A549 (cell line): ENCODE results near the gene PLCB1. TPM values are rescaled to one million over a fixed set of nuclear protein-coding genes. Genes with fewer than 3 reads are reported as not detected.
A peak's percentile ranks its signal among the peaks of the same experiment; 100 is the strongest.

Experiments
- ATAC-seq, 2 experiments: fragments of 200-7000 bp in 1 of 2; fragments of >200 bp in 1 of 2; cut with Nextera tagmentation in 1 of 2; cut with Tn5 transposase in 1 of 2; 3 replicates each; pipeline versions ENCODE4 v1.8.0 to v1.9.1; 2018 to 2020; ENCODE audit warnings: mild to moderate bottlenecking in 1 of 2, moderate library complexity in 1 of 2
- CTCF ChIA-PET: fragments of 300-600 bp; sonication (Branson Sonifier 250); formaldehyde crosslinking; extraction: SDS; loops from one replicate; lab custom pipeline; 2021; ENCODE audit warnings: antibody characterized with exemption, inconsistent platforms; lab: Yijun Ruan, JAX
- POLR2A ChIA-PET: fragments of 350-600 bp; formaldehyde crosslinking; extraction: SDS; loops from one replicate; lab custom pipeline; 2021; ENCODE audit warnings: antibody characterized with exemption, inconsistent platforms; lab: Yijun Ruan, JAX
- DNase-seq, 2 experiments: peaks; one replicate each; pipeline versions ENCODE4 v3.0.0 to v3.0.0-alpha.2; 2011 to 2016; ENCODE audit warnings: low read depth in 1 of 2, low spot score in 1 of 2
- FAIRE-seq: peaks from 2 replicates; lab custom pipeline; 2011; peaks lifted over from hg19 to GRCh38; lab: Jason Lieb, UNC
- H3K27ac ChIP-seq, 2 experiments: fragments of >200 bp; sonication (Bioruptor Twin); formaldehyde crosslinking; 3 replicates each; pipeline ENCODE4 v1.5.1; 2016 to 2017
- H3K4me1 ChIP-seq: fragments of >200 bp; sonication (Bioruptor Twin); formaldehyde crosslinking; 3 replicates; pipeline ENCODE4 v1.6.1; 2016
- H3K4me2 ChIP-seq: fragments of >200 bp; sonication (Bioruptor Twin); formaldehyde crosslinking; 3 replicates; pipeline ENCODE4 v1.6.1; 2016
- H3K4me3 ChIP-seq: fragments of >200 bp; sonication (Bioruptor Twin); formaldehyde crosslinking; 3 replicates; pipeline ENCODE4 v1.5.1; 2016
- H3K9me3 ChIP-seq: fragments of >200 bp; sonication (Bioruptor Twin); formaldehyde crosslinking; 3 replicates; pipeline ENCODE4 v1.6.1; 2016
- ATOH8 ChIP-seq: fragments of 250-450 bp; sonication (Bioruptor Pico); IDR thresholded peaks from 2 replicates; pipeline ENCODE4 v1.5.0; 2020; ENCODE audit warnings: low read depth, mild to moderate bottlenecking, moderate library complexity
- CBX8 ChIP-seq: fragments of 200-600 bp; sonication (generic); IDR thresholded peaks from 2 replicates; pipeline ENCODE4 v1.6.1; 2016
- CTCF ChIP-seq: fragments of >200 bp; sonication (Bioruptor Twin); formaldehyde crosslinking; IDR thresholded peaks from 3 replicates; pipeline ENCODE4 v1.5.1; 2016
- E2F6 ChIP-seq: IDR thresholded peaks from 2 replicates; pipeline ENCODE4 v1.6.1; 2012; ENCODE audit warnings: low read depth, borderline replicate concordance
- FOXS1 ChIP-seq: fragments of 250-450 bp; sonication (Bioruptor Pico); IDR thresholded peaks from 2 replicates; pipeline ENCODE4 v1.5.0; 2020; ENCODE audit warnings: mild to moderate bottlenecking, moderate library complexity
- HEYL ChIP-seq: fragments of 250-450 bp; sonication (Bioruptor Pico); IDR thresholded peaks from 2 replicates; pipeline ENCODE4 v1.8.0; 2021; ENCODE audit warnings: mild to moderate bottlenecking, moderate library complexity
- HOXB13 ChIP-seq: fragments of 250-450 bp; sonication (Bioruptor Pico); IDR thresholded peaks from 2 replicates; pipeline ENCODE4 v1.5.0; 2020; ENCODE audit warnings: low read depth, mild to moderate bottlenecking, moderate library complexity
- HOXB5 ChIP-seq: fragments of 250-450 bp; sonication (Bioruptor Pico); IDR thresholded peaks from 2 replicates; pipeline ENCODE4 v1.5.0; 2020; ENCODE audit warnings: mild to moderate bottlenecking, moderate library complexity
- JUNB ChIP-seq: fragments of >200 bp; sonication (Bioruptor Twin); formaldehyde crosslinking; IDR thresholded peaks from 2 replicates; pipeline ENCODE4 v1.6.1; 2016
- KDM1A ChIP-seq: fragments of 200-600 bp; sonication (generic); IDR thresholded peaks from 2 replicates; pipeline ENCODE4 v1.6.1; 2016; ENCODE audit warnings: low read depth, mild to moderate bottlenecking
- KDM5A ChIP-seq: fragments of 200-600 bp; sonication (generic); IDR thresholded peaks from 2 replicates; pipeline ENCODE4 v1.6.1; 2016; ENCODE audit warnings: antibody characterized with exemption, mild to moderate bottlenecking
- NFE2L2 ChIP-seq: fragments of 150-350 bp; conservative IDR thresholded peaks from 2 replicates; pipeline ENCODE4 v1.6.1; 2014; ENCODE audit warnings: low read length
- PHF8 ChIP-seq: fragments of 200-600 bp; sonication (generic); IDR thresholded peaks from 2 replicates; pipeline ENCODE4 v1.6.1; 2016; ENCODE audit warnings: low read depth, mild to moderate bottlenecking, antibody characterized with exemption, moderate library complexity, borderline replicate concordance
- RAD21 ChIP-seq, 2 experiments: fragments of >200 bp in 1 of 2; sonication (Bioruptor Twin) in 1 of 2; formaldehyde crosslinking in 1 of 2; IDR thresholded peaks in 1 of 2; conservative IDR thresholded peaks in 1 of 2; 2 replicates in 1 of 2; 3 replicates in 1 of 2; pipeline ENCODE4 v1.6.1; 2012 to 2018; ENCODE audit warnings: inconsistent platforms in 1 of 2
- RARB ChIP-seq: fragments of 250-450 bp; sonication (Bioruptor Pico); IDR thresholded peaks from 2 replicates; pipeline ENCODE4 v1.8.0; 2021; ENCODE audit warnings: mild to moderate bottlenecking, moderate library complexity
- RCOR1 ChIP-seq: fragments of 150-350 bp; IDR thresholded peaks from 2 replicates; pipeline ENCODE4 v1.6.1; 2014; ENCODE audit warnings: antibody characterized with exemption, low read length, low read depth
- RFX5 ChIP-seq: fragments of 450-650 bp; IDR thresholded peaks from 2 replicates; pipeline ENCODE4 v1.7.1; 2014; ENCODE audit warnings: antibody characterized with exemption, mild to moderate bottlenecking, moderate library complexity
- SMC3 ChIP-seq: fragments of >200 bp; sonication (Bioruptor Twin); formaldehyde crosslinking; IDR thresholded peaks from 3 replicates; pipeline ENCODE4 v1.6.1; 2018; ENCODE audit warnings: inconsistent platforms
- TFCP2L1 ChIP-seq: fragments of 250-450 bp; sonication (Bioruptor Pico); IDR thresholded peaks from 2 replicates; pipeline ENCODE4 v1.5.0; 2021; ENCODE audit warnings: mild to moderate bottlenecking
- TP53 ChIP-seq: fragments of 250-450 bp; sonication (Bioruptor Pico); IDR thresholded peaks from 2 replicates; pipeline ENCODE4 v1.5.0; 2021; ENCODE audit warnings: mild to moderate bottlenecking, moderate library complexity
- ZC3H11A ChIP-seq: fragments of 450-650 bp; IDR thresholded peaks from 2 replicates; pipeline ENCODE4 v1.6.1; 2014; ENCODE audit warnings: antibody characterized with exemption, mild to moderate bottlenecking
- ZFP36 ChIP-seq: fragments of 450-650 bp; IDR thresholded peaks from 2 replicates; pipeline ENCODE4 v1.6.1; 2014; ENCODE audit warnings: borderline replicate concordance; ENCODE audit not compliant: partially characterized antibody
- ZNF302 ChIP-seq: fragments of 250-450 bp; sonication (Bioruptor Pico); IDR thresholded peaks from 2 replicates; pipeline ENCODE4 v1.9.0; 2021; ENCODE audit warnings: inconsistent platforms, mild to moderate bottlenecking, moderate library complexity
- WGBS: methylation state at CpG from one replicate; pipeline ENCODE4 v1.1.6; 2017; ENCODE audit errors: missing lambda C conversion rate; 5-methylcytosine and 5-hydroxymethylcytosine counted together
- polyA plus RNA-seq, 4 experiments: library from polyadenylated mRNA; depleted of rRNA in 3 of 4; stranded (reverse); fragments of >200 nt; fragmentation: RNase III in 1 of 4; extraction: RNeasy Plus Mini Kit Qiagen cat#74134 plus additional on column Dnase treatment in 1 of 4; gene quantifications; 2 replicates in 3 of 4; 3 replicates in 1 of 4; pipeline ENCODE4 v1.2.3, GENCODE V29; 2011 to 2017
- TF ChIP-seq, protein P1 (sequence below): fragments of 450-650 bp; IDR thresholded peaks from 2 replicates; pipeline ENCODE4 v1.6.1; 2014; ENCODE audit warnings: antibody characterized with exemption

The PLCB1 gene
- polyA plus RNA-seq, 2 of the 4 experiments (the other 2 are of a cell fraction): 0.97 to 6.3 TPM

DNA sequence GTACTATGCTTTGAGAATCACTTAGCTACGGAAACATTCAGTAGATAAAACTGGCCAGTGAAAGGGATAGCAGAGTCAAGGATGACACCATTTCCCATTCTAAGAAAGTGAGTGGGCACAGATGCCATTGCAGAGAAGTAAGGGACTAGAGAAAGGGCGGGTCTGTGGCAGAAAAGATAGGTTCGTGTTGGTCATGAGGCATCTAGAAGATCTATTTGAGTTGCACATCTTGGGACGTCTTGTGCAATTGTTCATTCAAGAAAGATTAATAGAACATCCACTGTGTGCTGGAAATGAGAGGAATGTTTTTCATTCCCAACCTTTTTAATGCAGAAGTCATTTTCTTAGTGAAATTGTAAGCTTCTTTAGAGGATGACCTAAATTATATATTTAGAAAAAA is 161.7 kb downstream of the PLCB1 start:
- no peak for TF ChIP-seq ZNF302 (CRISPR knock-in tag)
- no peak for TF ChIP-seq SMC3
- TF ChIP-seq TP53 (CRISPR knock-in tag): no peak
- TF ChIP-seq KDM5A: no peak
- TF ChIP-seq ZC3H11A: no peak
- TF ChIP-seq RAD21 (conservative IDR thresholded peaks at IDR 0.05 in 1 of 2, IDR thresholded peaks at IDR 0.05 in 1 of 2): no peak
- TF ChIP-seq ZFP36: no peak
- no peak for TF ChIP-seq RCOR1
- no peak for TF ChIP-seq TFCP2L1
- no peak for FAIRE-seq
- DNase-seq: no peak
- ATAC-seq: no peak
- Histone ChIP-seq H3K4me2 (no peak overlapping the region), H3K9me3 (no peaks in the 10 kb centered on the region), H3K4me1 (no peaks in the 10 kb centered on the region), H3K27ac (no peak overlapping the region), H3K4me3 (no peak overlapping the region)
- ChIA-PET POLR2A (no interaction called here), CTCF (no interaction called here)
- 11% methylated on average over 4 of the region's 4 CpGs for WGBS

DNA sequence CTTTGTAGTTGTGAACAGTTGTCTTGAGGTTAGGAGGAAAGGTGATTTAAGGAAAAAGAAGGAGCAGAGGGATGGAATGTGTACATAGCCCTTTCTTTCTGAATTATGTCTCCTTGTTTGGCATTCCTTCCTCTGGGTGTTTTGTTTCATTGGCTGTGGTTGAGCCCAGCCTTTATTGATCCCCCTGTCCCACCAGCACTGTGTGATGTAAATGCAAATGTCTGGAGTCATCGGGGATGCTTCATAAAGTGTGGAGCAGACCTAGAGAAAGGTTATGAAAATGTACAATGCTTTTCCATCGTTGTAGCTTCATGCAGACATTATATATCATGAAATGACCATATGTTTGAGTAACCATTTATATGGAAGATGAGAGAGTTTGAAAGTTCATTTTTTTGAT is 164.5 kb downstream of the PLCB1 start:
- H3K4me1 ChIP-seq: no peaks in the 10 kb centered on the region
- CTCF ChIA-PET: no interaction called here
- H3K4me3 ChIP-seq: no peak overlapping the region
- ATAC-seq (no peak), DNase-seq (no peak), FAIRE-seq (peak; percentile 56)
- H3K4me2 ChIP-seq: no peak overlapping the region
- 15% methylated on average over 2 of the region's 2 CpGs for WGBS
- no peak overlapping the region for H3K27ac ChIP-seq
- TF ChIP-seq FOXS1 (CRISPR knock-in tag) (no peak), CBX8 (no peak), RFX5 (no peak), KDM5A (no peak), CTCF (no peak), ZC3H11A (no peak), ZNF302 (CRISPR knock-in tag) (no peak), KDM1A (no peak)
- no peaks in the 10 kb centered on the region for H3K9me3 ChIP-seq
- POLR2A ChIA-PET: no interaction called here

GRCh38 chr20:8298426-8299043 is 166.5 kb downstream of the PLCB1 start:
- FAIRE-seq: no peak
- WGBS: 16% methylated on average over 1 of the region's 1 CpG
- ChIA-PET CTCF (interaction anchor here (1.0 kb wide), 1 partner anchor 424 kb away, joined by 3 read pairs; no protein-coding TSS in a partner anchor), POLR2A (no interaction called here)
- Histone ChIP-seq H3K4me1 (no peaks in the 10 kb centered on the region), H3K9me3 (no peaks in the 10 kb centered on the region), H3K27ac (no peak overlapping the region), H3K4me2 (no peak overlapping the region), H3K4me3 (no peak overlapping the region)
- no peak for DNase-seq
- ATAC-seq: no peak
- TF ChIP-seq HOXB13 (CRISPR knock-in tag): no peak
- TF ChIP-seq, all 56 proteins: peak for 0

DNA sequence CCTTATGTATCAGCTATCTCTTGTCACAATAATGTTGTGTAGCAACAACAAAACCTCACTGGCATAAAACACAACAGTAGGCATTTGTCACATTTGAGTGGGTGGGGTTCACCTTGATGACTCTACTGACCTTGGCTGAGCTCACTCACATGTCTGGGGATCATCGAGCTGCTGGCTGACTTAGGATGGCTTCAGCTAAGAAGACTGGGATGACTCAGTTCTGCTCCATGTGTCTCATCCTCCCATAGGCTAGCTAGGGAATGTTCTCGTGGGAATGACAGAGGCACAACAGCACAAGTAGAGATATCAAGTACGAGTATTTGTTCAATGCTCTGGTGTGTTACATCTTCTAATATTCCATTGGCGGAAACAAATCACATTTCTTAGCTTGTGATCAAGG is 167.9 kb downstream of the PLCB1 start:
- ChIA-PET POLR2A (no interaction called here), CTCF (interaction anchor here (1.1 kb wide), 1 partner anchor 256 kb away, joined by 3 read pairs; no protein-coding TSS in a partner anchor)
- no peaks in the 10 kb centered on the region for H3K4me1 ChIP-seq
- WGBS: 31% methylated on average over 4 of the region's 4 CpGs
- no peak overlapping the region for H3K4me3 ChIP-seq
- no peak for ATAC-seq
- FAIRE-seq: no peak
- no peaks in the 10 kb centered on the region for H3K9me3 ChIP-seq
- H3K27ac ChIP-seq: no peak overlapping the region
- DNase-seq: peak in 1 of 2 experiments; percentile 7
- H3K4me2 ChIP-seq: no peak overlapping the region
- TF ChIP-seq CBX8 (no peak), RARB (CRISPR knock-in tag) (no peak), E2F6 (no peak), ZFP36 (no peak), ATOH8 (no peak), NFE2L2 (no peak), JUNB (no peak), ZNF302 (CRISPR knock-in tag) (no peak), CTCF (no peak), HEYL (no peak), RCOR1 (no peak), PHF8 (no peak), HOXB5 (CRISPR knock-in tag) (no peak), KDM1A (no peak)
- TF ChIP-seq, protein P1, sequence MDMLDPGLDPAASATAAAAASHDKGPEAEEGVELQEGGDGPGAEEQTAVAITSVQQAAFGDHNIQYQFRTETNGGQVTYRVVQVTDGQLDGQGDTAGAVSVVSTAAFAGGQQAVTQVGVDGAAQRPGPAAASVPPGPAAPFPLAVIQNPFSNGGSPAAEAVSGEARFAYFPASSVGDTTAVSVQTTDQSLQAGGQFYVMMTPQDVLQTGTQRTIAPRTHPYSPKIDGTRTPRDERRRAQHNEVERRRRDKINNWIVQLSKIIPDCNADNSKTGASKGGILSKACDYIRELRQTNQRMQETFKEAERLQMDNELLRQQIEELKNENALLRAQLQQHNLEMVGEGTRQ: no peak
